ENCODE data around the gene MACROD2.

Gene MACROD2

GRCh38 chr20:15031546-15032351 is 1036.4 kb downstream of the MACROD2 start:
- DNase-seq: no peak

DNA sequence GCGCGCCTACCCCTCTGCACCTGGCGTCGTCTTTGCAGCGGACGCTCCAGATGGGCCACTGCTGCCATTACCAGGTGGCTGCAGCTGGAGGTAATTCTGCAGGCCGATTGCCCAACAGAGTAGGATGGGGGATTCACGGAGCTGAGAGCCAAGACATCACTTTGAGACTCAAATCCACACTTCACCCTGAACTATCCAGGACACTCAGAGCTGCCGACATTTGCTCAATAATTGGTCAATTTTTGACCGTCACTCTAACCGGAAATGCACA is 1037.0 kb downstream of the MACROD2 start:
- DNase-seq: no peak

DNA sequence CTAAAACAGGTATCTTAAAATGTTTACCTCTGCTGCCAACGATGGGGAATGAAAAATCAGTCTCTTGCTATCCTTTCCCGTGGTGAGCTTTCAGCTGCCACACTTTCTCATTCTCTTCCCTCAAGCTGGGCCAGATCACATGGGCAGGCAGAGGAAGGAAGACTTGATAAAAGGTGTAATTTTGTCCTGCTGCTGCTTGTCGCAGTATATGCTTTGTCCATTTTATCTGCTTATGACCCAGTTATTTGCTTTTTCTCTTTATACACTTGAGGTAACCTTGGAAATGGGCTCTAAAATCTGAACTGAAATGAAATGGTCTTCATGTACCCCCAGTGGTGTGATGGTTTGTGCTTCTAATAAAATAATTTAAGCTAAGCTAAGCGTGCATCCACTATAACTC is 1038.0 kb downstream of the MACROD2 start:
- no peak for DNase-seq

DNA sequence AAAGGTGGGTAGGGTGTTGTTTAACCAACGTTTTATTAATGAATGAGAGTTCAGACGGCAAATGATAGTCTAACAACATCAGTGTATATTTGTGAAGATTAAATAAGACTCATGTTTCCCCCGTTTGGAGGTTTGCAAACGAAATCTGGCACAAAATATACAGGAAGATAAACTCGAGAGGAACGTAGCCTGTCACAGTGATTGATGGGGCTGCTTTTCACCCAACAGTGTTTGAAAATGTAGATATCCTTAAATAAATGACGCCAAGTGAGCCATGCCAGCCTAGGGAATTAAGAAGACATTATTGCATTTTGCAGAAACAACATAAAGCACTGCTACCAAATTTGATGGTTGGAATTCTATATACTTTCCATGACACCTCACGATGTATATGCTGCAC is 1038.6 kb downstream of the MACROD2 start:
- DNase-seq: no peak

DNA sequence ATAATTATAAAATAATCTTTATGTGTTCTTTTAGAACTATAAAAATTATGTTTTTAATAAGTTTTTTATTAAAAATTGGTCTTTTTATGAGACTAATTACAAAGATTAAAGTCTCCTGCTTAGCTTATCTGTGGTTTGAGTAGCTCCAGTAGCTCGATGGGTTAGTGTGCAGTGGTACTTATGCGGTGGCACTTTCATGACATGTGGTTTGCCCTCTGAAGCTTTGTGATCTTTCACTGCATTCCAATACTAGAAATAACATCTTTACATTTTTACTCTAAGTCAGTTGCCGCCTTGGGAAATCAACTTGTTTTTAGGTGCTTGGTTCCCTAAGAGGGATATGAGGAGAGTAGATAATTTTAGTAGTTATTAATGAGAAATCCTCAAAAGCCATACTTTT is 1041.6 kb downstream of the MACROD2 start:
- no peak for DNase-seq

GRCh38 chr20:15039088-15039752 is 1043.9 kb downstream of the MACROD2 start:
- no peak for DNase-seq

- DNase-seq: no peak
These were observed 1047.4 kb downstream of the MACROD2 start for GRCh38 chr20:15042723-15043122.

GRCh38 chr20:15045246-15045645 is 1049.9 kb downstream of the MACROD2 start:
- no peak for DNase-seq

GRCh38 chr20:15047042-15047441 is 1051.7 kb downstream of the MACROD2 start:
- DNase-seq: no peak

DNA sequence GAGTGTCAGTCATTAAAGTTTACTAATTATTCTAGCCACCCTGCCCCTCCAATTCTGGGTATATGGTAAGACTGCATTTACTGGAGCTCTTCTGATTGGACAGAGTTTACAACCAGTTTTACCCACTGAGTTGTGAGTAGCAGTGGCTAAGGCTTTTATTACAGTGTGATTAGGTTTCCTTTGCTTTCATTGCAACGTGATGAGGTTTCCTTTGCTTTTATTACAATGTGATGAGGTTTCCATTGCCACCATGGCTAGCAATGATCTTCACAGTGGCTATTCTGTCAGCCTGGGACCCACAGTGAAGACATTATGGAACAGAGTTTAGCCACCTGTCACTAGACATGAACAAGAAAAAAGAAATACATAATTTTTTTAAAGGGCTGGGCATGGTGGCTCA is 1052.3 kb downstream of the MACROD2 start:
- no peak for DNase-seq

DNA sequence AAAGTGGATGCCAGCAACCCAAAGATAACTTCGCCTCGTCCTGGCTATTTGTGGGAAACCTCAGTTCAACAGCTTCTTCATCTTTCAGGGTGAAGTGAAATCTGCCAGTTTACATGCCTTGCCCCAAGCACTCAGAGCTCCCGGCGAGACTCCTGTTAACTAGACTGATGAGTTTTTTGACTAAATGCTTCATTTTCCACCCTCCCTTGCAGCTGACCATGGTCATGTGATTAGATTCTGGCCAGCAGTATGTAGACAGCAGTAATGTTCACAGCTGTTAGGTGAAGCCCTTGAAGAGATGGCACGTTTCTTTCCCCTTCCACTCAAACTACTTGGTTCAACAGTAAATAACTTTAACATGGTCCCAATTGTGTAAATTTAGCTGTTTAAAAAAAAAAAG is 1060.9 kb downstream of the MACROD2 start:
- DNase-seq: no peak

GRCh38 chr20:15058841-15059240 is 1063.5 kb downstream of the MACROD2 start:
- DNase-seq: no peak

DNA sequence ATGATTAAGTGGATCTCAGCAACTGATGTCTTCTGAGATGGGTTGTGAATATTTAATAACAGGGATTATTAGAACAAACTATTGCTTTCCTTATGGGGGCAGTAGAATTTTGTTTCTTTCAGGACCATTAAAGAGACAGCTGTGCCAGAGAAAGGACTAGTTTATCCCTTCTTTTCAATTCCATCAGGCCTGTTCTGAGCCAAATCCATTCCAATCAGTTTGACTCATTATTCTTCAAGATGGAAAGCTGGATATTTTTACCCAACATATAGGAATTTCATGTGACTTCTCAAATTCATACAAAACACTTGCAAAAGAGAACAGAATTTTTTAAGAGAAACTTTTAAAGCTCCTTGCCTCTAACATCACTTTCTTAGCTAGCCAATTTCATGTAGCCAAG is 1064.1 kb downstream of the MACROD2 start:
- no peak for DNase-seq

- DNase-seq: no peak
These were observed 1065.1 kb downstream of the MACROD2 start for GRCh38 chr20:15060265-15061060.

GRCh38 chr20:15061061-15061430 is 1065.7 kb downstream of the MACROD2 start:
- no peak for DNase-seq

DNA sequence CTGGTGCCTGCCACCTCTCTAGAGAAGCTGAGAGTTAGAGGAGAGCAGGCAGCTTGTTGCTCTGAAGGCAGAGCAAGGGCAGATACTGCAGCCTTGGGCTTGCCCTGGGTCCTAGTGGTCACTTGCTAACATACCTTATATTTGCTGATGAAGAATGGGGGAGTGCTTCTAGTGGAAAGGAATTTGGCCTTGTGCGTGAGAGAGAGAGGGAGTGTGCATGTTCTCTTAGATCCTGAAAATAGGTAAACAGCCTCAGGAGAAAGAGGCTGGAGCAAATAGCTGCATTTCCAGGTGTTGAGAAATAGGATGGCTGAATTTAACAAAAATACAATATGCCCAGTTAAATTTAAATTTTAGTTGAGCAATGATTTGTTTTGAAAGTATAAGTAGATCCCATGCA is 1066.6 kb downstream of the MACROD2 start:
- DNase-seq: no peak

GRCh38 chr20:15063081-15063480 is 1067.8 kb downstream of the MACROD2 start:
- DNase-seq: no peak

DNA sequence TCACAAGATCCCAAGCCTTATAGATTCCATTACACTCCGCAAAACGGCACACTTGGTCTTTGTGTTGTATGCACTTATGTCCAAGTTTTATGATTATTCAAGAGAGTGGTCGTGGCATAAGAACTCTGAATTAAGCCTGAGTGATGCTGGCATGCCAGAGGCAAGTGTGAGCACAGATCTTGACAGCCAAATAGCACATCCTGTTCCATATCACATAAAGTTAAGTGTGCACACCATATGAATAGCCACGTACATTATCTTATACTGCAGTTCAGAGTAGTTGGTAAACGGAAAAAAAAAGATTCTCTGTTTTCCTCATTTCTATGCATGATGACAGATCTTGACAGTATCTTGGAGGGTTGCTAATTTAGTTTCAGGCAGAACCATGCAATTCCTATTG is 1069.4 kb downstream of the MACROD2 start:
- DNase-seq: no peak

- no peak for DNase-seq
These were observed 1070.5 kb downstream of the MACROD2 start for GRCh38 chr20:15065794-15066193.

DNA sequence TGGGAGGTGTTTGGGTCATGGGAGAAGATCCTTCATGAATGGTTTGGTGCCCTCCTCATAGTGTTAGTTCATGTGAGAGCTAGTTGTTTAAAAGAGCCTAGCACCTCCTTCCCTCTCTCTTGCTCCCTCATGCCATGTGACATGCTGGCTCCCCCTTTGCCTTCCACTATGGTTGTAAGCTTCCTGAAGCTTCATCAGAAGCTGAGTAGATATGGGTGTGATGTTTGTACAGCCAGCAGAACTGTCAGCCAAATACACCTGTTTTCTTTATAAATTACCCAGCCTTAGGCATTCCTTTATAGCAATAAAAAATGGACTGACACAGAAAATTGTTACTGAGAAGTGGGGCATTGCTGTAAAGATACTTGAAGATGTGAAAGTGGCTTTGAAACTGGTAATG is 1073.2 kb downstream of the MACROD2 start:
- no peak for DNase-seq

- DNase-seq: no peak
These were observed 1074.0 kb downstream of the MACROD2 start for GRCh38 chr20:15069355-15069754.

GRCh38 chr20:15071085-15071808 is 1075.9 kb downstream of the MACROD2 start:
- DNase-seq: no peak

GRCh38 chr20:15072316-15072715 is 1077.0 kb downstream of the MACROD2 start:
- DNase-seq: no peak
